K562 (cell line): Measurements from ENCODE around the gene XPA. TPM values are rescaled to one million over a fixed set of nuclear protein-coding genes. Genes with fewer than 3 reads are reported as not detected.

ENCODE experiments used
- CBX1 ChIP-seq: sonication (generic); IDR thresholded peaks from 2 replicates; pipeline ENCODE4 v1.6.1; 2016; ENCODE audit warnings: antibody characterized with exemption, low read depth, mild to moderate bottlenecking
- NR1H2 ChIP-seq: sonication (generic); formaldehyde crosslinking; IDR thresholded peaks from 2 replicates; pipeline ENCODE4 v1.4.0; 2020; ENCODE audit warnings: mild to moderate bottlenecking, missing genetic modification reagents
- SIX5 ChIP-seq, 2 experiments: IDR thresholded peaks; 2 replicates each; pipeline ENCODE4 v1.6.1; 2011; ENCODE audit warnings: low read length in 2 of 2, borderline replicate concordance in 1 of 2, low read depth in 1 of 2, mild to moderate bottlenecking in 1 of 2, moderate library complexity in 1 of 2; ENCODE audit not compliant: insufficient read depth in 1 of 2
- YBX1 ChIP-seq: fragments of 450-650 bp; IDR thresholded peaks from 2 replicates; pipeline ENCODE4 v1.7.1; 2016; ENCODE audit warnings: mild to moderate bottlenecking
- polyA plus RNA-seq, 8 experiments: library from polyadenylated mRNA; depleted of rRNA in 4 of 8; stranded (reverse) in 5 of 8; unstranded in 3 of 8; fragments of >200 nt; fragmentation: Nextera tagmentation in 2 of 8; fragmentation: Illumina TruSeq in 1 of 8; extraction: Ambion mirVana in 2 of 8; extraction: Trizol in 1 of 8; gene quantifications; 2 replicates each; pipeline versions ENCODE4 v1.2.1 to v1.2.3, GENCODE V29; 2011 to 2014; ENCODE audit warnings: inconsistent platforms in 1 of 8, missing spikeins in 1 of 8
- total RNA-seq, 7 experiments: library from RNA; depleted of rRNA in 6 of 7; stranded (reverse); fragments of >200 nt in 6 of 7; fragmentation: Illumina TruSeq in 2 of 7; extraction: Trizol in 2 of 7; gene quantifications; 2 replicates each; pipeline versions ENCODE4 v1.2.1 to v1.2.3, GENCODE V29; 2011 to 2021; ENCODE audit warnings: low replicate concordance in 1 of 7
- TF ChIP-seq, protein P1 (sequence below): fragments of 450-650 bp; IDR thresholded peaks from 2 replicates; pipeline ENCODE4 v1.6.1; 2018; ENCODE audit warnings: mild to moderate bottlenecking, low read depth; ENCODE audit not compliant: partially characterized antibody
- TF ChIP-seq, protein P2 (sequence below): conservative IDR thresholded peaks from 2 replicates; pipeline ENCODE4 v1.6.1; 2011; ENCODE audit warnings: low read depth, mild to moderate bottlenecking, low read length; ENCODE audit not compliant: control insufficient read depth
- TF ChIP-seq, protein P3 (sequence below), 2 experiments: fragments of 150-350 bp in 1 of 2; IDR thresholded peaks; 2 replicates each; pipeline ENCODE4 v1.6.1; 2012 to 2016; ENCODE audit warnings: low read depth in 2 of 2, low read length in 2 of 2, mild to moderate bottlenecking in 1 of 2, moderate library complexity in 1 of 2
- TF ChIP-seq, protein P4 (sequence below), 2 experiments: fragments of 450-650 bp in 1 of 2; IDR thresholded peaks; 2 replicates each; pipeline ENCODE4 v1.6.1; 2011 to 2017; ENCODE audit warnings: low read depth in 2 of 2, antibody characterized with exemption in 1 of 2, borderline replicate concordance in 1 of 2, low read length in 1 of 2, mild to moderate bottlenecking in 1 of 2, mixed read lengths in 1 of 2; ENCODE audit not compliant: control insufficient read depth in 1 of 2

Gene XPA
- total and polyA plus RNA-seq, 9 of the 15 experiments (the other 6 are each of a cell fraction or from before 2014, with no cell fraction given) = 5.1 to 18.2 (median 14.1) TPM

DNA sequence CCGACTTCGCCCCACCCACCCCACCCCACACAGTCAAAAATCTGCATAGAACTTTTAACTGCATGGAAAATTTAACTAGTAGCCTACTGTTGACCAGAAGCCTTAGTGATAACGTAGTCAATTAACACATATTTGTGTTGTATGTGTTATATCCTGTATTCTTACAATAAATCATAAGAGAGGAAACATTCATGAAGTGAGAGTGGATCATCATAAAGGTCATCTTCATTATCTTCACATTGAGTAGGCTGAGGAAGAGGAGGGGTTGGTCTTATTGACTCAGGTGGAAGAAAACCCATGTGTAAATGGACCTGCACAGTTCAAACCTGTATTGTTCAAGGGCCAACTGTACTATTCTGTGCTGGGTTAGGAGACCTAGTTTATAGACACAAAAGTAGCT lies 31.4 kb downstream of the XPA start (continued):
- TF ChIP-seq, protein P1, sequence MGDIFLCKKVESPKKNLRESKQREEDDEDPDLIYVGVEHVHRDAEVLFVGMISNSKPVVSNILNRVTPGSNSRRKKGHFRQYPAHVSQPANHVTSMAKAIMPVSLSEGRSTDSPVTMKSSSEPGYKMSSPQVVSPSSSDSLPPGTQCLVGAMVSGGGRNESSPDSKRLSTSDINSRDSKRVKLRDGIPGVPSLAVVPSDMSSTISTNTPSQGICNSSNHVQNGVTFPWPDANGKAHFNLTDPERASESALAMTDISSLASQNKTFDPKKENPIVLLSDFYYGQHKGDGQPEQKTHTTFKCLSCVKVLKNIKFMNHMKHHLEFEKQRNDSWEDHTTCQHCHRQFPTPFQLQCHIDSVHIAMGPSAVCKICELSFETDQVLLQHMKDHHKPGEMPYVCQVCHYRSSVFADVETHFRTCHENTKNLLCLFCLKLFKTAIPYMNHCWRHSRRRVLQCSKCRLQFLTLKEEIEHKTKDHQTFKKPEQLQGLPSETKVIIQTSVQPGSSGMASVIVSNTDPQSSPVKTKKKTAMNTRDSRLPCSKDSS = no peak
- TF ChIP-seq, protein P2, sequence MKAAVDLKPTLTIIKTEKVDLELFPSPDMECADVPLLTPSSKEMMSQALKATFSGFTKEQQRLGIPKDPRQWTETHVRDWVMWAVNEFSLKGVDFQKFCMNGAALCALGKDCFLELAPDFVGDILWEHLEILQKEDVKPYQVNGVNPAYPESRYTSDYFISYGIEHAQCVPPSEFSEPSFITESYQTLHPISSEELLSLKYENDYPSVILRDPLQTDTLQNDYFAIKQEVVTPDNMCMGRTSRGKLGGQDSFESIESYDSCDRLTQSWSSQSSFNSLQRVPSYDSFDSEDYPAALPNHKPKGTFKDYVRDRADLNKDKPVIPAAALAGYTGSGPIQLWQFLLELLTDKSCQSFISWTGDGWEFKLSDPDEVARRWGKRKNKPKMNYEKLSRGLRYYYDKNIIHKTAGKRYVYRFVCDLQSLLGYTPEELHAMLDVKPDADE = no peak
- TF ChIP-seq CBX1 = no peak
- TF ChIP-seq NR1H2 (CRISPR knock-in tag) = no peak
- TF ChIP-seq SIX5 (IDR thresholded peaks at IDR 0.05; ENCODE audit: borderline replicate concordance in 1 of 2, insufficient read depth in 1 of 2, low read depth in 1 of 2, low read length in 2 of 2) = no peak
- no peak for TF ChIP-seq YBX1
- TF ChIP-seq, protein P3, sequence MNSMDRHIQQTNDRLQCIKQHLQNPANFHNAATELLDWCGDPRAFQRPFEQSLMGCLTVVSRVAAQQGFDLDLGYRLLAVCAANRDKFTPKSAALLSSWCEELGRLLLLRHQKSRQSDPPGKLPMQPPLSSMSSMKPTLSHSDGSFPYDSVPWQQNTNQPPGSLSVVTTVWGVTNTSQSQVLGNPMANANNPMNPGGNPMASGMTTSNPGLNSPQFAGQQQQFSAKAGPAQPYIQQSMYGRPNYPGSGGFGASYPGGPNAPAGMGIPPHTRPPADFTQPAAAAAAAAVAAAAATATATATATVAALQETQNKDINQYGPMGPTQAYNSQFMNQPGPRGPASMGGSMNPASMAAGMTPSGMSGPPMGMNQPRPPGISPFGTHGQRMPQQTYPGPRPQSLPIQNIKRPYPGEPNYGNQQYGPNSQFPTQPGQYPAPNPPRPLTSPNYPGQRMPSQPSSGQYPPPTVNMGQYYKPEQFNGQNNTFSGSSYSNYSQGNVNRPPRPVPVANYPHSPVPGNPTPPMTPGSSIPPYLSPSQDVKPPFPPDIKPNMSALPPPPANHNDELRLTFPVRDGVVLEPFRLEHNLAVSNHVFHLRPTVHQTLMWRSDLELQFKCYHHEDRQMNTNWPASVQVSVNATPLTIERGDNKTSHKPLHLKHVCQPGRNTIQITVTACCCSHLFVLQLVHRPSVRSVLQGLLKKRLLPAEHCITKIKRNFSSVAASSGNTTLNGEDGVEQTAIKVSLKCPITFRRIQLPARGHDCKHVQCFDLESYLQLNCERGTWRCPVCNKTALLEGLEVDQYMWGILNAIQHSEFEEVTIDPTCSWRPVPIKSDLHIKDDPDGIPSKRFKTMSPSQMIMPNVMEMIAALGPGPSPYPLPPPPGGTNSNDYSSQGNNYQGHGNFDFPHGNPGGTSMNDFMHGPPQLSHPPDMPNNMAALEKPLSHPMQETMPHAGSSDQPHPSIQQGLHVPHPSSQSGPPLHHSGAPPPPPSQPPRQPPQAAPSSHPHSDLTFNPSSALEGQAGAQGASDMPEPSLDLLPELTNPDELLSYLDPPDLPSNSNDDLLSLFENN (IDR thresholded peaks at IDR 0.05; ENCODE audit: low read depth in 2 of 2, low read length in 2 of 2) = no peak
- TF ChIP-seq, protein P4, sequence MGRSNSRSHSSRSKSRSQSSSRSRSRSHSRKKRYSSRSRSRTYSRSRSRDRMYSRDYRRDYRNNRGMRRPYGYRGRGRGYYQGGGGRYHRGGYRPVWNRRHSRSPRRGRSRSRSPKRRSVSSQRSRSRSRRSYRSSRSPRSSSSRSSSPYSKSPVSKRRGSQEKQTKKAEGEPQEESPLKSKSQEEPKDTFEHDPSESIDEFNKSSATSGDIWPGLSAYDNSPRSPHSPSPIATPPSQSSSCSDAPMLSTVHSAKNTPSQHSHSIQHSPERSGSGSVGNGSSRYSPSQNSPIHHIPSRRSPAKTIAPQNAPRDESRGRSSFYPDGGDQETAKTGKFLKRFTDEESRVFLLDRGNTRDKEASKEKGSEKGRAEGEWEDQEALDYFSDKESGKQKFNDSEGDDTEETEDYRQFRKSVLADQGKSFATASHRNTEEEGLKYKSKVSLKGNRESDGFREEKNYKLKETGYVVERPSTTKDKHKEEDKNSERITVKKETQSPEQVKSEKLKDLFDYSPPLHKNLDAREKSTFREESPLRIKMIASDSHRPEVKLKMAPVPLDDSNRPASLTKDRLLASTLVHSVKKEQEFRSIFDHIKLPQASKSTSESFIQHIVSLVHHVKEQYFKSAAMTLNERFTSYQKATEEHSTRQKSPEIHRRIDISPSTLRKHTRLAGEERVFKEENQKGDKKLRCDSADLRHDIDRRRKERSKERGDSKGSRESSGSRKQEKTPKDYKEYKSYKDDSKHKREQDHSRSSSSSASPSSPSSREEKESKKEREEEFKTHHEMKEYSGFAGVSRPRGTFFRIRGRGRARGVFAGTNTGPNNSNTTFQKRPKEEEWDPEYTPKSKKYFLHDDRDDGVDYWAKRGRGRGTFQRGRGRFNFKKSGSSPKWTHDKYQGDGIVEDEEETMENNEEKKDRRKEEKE (IDR thresholded peaks at IDR 0.05; ENCODE audit: borderline replicate concordance in 1 of 2, control insufficient read depth in 1 of 2, low read depth in 2 of 2, low read length in 1 of 2) = no peak
